HG02798 (cell line): ENCODE results near the gene FMNL2.

ENCODE experiments used
- ATAC-seq: cut with Tn5 transposase; IDR thresholded peaks from one replicate; pipeline ENCODE4 v1.9.1; 2021; ENCODE audit warnings: mild to moderate bottlenecking; ENCODE audit not compliant: unreplicated experiment, poor library complexity

FMNL2 gene

DNA sequence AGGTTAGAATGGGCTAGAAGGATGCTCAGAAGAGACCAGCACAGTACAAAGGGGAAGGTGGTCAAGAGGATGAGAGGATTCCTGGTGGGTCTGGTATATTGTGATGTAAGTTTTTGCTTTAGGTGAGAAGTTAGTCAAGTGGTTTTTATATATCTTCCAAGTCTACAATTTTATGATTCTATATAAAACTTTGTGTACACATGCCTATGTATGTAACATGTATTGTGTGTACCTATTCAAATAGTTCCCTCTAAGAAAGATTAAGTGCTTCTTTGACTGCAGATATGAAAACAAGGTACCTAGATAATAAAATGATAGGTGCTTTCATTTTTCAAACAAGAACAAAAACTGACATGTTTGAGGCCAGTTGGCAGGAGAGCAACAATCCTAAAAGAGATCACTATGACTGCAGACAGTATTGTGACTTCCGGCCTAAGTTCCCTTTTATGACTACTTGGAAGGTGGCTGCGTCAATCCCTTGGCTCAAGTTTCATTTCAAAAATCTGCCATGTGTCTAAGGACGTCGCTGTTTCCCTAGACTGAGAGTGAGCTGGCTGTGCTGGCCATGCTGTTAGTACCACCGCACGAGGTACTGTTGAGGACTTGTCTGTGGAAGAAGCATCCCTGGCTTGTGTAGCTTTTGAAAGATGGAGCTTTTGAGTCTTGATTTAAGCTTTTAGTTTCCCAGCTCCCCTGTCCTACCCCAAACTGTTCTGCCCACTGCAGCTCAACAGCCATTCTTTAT lies 259.2 kb downstream of the FMNL2 start:
- ATAC-seq = peak; percentile 73

DNA sequence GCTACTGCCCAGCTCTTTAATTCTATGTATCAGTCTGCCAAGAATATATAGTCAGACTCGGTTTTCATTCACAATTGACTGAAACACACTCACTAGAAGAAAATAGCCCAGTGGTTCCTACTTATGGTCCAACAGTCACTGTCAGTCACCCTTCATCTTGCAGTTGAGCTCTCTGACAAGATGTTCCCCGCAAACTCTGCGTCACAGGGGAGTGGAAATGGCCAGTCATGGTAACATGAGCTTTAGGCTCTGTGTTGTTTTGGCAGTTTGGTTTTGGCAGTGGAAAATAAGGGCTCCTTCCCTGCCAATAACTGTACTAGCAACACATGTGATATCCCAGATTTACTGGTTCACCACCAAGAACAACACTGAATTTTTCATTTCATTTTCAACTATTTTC lies 259.8 kb downstream of the FMNL2 start:
- ATAC-seq = no peak

DNA sequence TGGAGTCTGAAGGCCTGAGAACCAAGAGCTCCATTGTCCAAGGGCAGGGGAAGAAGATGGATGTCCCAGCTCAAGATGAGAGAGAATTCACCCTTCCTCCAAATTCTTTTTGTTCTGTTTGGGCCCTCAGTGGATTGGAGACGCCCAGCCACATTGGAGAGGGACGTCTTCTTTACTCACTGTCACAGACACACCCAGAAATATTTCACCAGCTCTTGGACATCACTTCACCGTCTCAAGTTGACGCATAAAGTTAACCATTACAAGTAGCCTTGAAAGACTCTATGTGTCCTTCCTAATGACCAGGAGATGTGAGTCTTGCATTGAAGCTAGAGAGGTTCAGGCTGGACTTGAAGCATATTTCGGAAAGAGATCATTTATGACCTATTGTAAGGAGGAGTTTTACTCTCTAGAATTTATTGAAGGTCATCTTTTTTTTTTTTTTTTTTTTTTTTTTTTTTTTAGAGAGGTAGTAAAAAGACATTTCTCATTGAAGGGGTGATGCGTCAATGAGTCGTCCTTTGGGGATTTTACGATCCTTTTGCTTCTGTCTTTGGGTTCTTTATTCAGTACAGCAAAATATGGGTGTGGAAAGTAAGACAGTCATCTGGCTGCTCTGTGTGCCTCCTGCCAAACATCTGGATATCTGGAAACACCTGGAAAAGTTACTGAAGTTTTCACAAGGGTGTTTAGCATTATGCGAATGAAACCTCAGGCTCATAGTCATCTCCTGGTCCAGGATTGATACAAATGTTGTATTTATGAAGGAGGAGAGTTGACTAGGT lies 264.2 kb downstream of the FMNL2 start:
- ATAC-seq = no peak

DNA sequence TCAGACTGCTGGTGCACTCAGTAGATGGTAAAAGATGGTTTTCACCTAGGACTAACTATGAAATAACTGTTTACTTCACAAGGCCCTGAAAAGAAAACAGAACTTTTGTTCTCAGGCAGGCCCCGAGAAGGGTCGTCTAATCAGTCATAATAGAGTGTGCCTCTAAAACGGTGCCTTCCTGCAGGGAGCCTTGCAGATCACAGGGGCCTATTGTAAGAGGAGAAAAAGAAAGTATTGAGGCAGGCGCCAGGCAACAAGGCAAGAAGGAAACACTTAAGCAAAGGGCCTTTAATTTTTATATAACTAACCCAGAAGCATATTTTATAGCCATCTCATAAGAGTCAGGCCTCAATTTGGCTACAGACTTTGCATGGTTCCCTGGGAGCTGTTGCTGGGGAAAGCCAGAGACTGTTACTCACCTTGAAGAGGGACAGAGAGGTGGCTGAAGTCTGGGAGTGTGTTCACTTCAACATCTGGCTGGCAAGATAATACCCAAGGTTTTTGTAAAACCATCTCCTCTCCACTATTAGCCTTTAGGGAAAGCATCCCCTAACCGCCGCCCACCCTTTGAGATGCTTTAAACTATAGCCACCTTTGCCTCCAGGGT lies 265.2 kb downstream of the FMNL2 start:
- no peak for ATAC-seq

DNA sequence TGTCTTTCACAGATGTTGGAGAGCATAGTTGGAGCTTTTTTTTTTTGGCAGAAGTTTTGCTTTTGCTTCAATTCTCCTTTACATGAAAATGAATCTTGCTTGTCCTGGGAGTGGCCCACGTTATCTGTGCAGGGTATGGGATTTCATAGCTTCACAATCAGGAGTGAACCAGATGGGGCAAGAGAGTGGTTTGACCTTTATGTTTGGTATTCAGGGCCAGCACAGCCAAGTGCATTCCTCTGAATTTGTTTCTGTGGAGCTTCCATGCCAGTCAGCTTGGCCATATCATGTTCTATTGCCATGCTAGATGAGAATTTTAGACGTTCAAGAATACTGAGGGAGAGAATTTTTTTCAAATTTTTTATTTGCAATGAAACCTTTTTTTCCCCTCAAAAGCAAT lies 265.7 kb downstream of the FMNL2 start:
- ATAC-seq = no peak

DNA sequence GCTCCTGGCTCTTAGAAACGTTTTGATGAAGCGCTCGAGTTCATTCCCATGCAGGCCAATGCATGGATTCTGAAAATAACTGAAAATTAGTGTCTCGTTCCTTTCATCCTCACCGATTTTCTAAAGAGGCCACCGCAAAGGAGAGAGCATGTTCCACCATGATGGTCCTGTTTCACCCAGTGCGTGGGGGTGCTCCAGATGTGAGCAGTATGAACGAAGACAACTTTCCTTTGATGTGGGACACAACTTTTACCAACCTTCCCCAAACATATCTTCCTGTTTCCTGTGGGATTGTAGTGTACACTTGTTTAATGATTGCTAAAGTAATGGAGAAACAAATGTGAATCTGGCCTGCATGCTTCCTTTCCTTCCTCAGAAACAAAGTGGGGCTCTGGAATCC lies 267.8 kb downstream of the FMNL2 start:
- no peak for ATAC-seq

DNA sequence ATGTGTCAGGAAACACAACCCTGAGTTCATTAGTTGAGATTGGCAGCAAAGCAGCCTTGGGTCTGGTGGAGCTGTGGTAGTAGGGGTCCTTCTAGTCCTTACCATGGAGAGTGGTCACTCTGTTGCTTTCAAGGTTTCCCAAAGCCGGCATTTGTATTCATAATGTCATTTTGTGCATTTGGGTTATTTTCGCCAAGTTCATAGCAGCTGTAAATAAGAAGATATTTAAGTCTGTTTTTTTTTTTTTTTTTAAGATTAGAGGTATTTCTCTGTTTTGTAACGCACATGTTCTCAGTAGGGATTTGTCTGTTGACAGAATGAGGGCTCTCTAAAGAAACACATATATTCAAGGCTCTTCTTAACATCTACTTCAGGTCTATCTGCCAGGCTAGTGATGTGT lies 268.2 kb downstream of the FMNL2 start:
- no peak for ATAC-seq

DNA sequence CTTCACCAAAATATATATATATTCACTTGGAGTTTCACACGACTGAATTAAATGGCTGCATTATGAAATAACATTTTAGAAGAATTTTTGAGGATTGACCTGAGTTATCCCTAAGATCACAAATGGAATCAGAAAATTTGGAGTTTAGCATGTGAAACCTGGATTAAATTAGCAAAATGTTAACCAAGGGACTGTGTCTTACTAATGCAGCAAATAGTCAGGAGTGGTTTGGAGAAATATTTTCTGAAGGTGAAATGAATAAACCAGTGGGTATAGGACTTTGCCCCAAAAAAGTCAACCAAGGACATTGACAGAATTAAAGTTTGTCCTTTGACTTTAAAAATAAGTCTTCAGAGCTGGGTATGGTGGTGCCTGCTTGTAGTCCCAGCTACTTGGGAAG lies 271.1 kb downstream of the FMNL2 start:
- ATAC-seq = no peak

DNA sequence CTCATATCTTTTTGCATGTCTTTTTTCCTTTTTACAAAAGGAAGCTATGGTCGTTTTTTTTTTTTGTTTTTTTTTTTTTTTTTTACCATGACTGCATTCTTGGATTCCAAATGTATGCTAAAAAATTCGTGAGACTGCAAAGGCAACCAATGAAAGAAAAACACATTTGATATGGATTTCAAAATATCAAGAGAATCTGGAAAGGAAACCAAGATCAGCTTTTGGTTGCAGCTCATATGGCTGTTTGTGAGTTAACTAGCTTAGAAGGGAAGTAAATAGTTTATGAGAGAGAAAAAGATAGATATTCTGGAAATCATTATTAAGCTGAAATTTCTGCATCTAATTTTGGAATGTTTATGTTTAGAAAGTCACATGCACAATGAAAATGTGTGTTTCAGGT lies 272.0 kb downstream of the FMNL2 start:
- ATAC-seq = no peak

DNA sequence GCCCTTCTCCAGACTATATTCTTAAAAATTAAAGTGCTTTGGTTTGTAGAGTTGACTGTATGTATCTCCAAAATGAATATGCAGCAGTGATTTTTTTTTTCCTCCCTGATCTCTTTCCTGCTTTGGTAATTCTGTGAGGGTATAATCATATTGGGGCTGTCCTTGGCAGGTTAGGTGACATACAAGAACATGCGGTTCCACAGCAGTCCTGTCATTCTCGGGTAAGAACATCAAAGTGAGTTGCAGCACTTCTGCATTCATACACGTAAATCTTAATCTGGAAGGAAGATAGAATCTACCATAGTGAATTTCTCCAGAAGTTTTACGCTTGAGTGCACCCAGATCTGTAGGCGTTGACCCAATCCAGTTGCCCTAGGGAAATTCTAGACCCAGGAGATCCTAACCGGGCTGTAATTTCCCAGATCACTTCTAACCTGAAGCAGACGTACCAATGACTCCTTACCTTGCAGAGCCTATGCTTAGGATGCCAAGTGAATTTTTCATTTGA lies 272.9 kb downstream of the FMNL2 start:
- no peak for ATAC-seq

DNA sequence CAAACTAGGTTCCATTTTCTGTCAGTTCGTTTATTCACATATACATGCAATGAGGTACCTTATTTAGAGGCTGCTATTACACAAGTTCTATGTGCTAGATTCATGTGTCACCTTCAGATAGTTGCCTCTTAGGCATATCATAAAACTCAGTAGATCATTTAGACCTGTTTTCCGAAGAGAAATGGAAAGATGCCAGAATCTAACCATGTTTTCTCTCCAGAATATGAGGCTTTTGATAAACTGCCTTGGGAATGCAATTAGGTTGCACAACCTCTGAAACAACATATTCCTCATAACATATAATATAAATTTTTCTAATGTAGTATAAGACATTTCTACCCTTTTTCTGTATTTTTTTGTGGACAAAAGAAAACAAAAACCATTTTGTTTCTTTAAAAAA lies 274.2 kb downstream of the FMNL2 start:
- ATAC-seq = no peak

DNA sequence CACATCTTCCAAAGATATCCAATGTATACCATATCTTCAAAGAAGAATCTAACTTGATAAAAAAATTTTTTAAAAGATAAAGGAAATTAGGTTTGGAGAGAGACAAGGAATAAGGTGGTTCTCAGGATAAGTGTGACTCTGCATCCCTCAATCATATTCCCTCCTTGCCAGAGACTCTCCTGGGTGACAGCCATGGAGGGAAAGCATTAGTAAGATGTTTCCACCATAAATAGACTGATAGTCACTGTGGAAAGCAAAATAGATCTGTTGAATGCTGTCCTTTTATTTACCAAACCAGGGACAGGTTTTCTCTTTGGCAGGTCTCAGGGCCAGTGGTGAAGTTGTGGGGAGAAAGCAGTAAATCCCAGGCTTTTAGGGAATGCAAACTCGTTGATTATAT lies 274.7 kb downstream of the FMNL2 start:
- no peak for ATAC-seq

DNA sequence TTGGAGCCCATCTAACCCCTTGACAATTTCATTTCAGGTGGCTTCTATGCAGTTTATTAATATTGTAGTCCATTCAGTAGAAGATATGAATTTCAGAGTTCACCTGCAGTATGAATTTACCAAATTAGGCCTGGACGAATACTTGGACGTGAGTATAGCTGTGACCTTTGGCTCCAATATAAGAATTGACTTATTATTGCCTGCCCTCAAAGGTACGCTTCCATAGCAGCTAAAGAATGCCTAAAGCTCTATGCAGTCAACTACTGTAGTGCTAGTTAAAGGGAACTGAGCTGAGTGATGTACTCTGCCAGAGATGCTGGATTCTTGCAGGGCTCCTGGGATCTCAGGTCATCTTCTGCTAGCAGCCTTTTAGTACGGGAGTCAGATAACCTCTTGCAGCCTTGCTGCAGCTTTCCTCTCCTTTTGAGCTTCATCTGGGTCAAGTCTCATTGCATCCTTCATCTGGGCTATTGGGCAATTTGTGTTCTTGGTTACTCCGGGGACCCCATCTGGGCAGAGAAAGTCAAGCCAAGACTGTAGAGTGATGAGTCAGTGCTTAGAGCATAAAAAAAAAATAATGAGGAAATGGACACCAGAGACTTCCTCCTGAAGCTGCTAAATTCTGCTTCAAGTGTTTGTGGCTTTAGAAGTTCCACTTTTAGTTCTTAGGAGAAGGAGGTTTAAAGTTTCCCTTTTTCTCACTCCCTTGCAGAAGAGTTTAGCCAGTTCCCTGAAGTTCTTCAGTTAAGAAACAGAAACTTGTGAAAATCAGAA lies 276.7 kb downstream of the FMNL2 start:
- ATAC-seq = peak; percentile 82

DNA sequence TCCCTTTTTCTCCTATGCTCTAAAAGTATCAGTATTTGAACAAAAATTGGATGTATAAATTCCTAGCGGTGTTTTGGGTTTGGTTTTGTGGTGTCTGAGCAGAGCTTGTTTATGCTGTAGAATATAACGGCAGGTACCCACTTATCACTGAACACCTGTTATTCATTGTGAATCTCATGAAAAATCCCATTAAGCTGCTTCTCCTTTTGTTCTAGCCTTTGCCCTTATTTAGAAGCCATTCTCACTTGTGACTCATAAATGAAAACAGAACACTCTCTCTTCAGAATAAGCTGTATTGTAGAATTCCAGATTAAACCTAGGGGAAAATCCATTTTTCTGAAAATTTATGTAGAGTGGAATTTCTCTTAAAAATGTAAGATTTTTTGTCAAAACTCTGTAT lies 278.3 kb downstream of the FMNL2 start:
- ATAC-seq = peak; percentile 40

DNA sequence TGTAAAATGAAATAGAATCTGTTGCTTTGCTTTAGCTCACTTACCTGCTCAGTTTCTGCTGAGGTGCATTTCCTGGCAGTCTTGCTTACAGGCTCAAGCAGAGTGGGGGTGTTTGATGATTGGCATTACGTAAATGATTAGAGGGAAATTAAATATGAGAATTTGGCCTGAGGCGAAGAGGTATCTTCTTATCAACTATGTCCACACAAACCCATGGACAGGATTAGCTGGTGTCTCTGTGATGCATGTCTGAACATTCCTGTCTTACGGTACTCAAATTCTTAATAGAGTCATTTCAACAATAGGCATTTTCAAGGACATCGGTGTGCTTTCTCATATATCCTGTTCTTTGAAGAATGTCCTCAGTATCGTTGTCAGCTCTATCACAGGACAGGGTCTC lies 280.2 kb downstream of the FMNL2 start:
- no peak for ATAC-seq

DNA sequence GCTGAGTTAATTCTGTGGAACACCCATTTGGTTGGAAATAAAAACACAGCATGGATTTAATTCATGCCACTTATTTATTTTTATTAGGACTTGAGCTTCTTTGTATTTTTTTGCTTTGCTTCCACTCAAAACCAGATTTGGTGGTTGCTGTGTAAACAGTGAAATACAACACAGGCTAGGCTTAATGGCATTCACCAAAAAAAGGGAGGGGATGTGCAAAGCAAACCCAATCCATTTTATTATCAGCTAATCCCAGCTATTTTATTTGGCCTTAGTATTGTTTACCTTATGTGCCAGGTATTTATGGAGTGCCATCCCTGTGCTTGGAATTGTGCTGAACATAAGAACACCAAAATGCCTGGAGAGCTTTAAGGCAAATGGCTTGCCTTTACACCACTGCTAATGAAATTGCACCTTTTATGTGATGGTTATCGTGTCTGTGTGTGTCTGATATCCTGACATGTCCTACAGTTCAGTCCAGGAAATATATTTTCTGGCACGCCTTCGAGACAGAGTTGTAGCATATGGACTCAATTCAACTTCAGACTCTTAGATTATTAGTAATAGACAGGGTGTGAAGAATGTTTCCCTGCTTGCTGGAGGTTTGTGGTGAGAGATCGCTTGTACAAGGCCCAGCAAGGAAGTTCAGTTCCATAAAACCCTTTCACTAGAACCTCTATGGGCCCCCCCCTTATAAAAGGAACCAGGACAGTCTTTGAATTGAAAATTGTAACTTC lies 282.6 kb downstream of the FMNL2 start:
- ATAC-seq = no peak

DNA sequence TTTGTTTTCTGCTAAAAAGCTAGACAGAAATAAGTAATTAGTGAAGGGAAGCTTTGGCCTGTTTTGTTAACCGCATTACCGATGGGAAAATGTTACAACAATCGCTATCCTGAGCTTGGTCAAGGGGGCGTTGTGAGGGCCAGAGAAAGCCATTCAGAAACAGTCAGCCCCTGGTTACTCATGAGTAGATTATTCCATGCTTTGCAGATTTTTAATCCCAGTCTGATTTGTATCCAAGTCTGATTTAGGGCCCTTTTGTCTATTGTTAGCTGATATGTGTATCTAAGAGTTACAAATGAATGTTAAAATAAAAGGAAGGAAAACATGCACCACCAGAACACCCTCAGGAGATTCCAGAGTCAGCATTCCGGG lies 283.2 kb downstream of the FMNL2 start:
- no peak for ATAC-seq

DNA sequence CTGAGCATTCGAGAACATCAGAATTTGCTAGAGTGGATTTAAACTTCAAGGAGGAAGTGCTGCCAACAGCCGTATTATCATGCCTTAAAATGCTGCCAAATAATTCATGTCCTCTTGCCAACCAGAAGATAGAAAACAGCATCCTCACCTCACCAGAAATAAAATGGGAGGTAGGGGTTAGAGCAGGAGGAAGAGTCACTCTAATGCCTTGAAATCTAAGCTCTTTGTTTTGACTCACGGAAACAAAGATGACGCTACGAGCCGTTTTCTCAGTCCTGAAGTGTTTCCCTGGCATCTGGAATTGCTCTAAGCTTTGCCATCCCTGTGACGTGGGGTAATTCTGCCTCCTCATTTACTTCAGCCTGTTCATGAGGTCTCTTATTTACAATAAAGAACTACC lies 285.2 kb downstream of the FMNL2 start:
- no peak for ATAC-seq

DNA sequence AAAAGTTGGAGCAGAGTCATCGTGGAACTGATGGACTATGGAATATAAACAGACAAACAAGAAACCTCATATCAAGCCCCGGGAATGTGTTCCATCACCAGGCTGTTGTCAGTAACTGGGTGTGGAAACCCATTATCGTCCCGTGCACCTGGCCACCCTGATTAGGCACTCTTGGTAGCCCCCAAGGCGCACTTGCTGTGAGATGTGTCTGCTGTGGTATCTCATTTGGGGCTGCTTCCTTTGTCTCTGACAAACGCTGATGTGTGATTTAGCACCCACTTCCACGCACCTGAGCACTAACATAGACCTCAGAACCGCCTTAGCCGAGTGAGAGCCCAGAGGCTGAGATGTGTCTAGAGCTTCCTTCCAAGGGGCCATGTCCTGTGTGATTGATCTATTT lies 286.0 kb downstream of the FMNL2 start:
- ATAC-seq = no peak

DNA sequence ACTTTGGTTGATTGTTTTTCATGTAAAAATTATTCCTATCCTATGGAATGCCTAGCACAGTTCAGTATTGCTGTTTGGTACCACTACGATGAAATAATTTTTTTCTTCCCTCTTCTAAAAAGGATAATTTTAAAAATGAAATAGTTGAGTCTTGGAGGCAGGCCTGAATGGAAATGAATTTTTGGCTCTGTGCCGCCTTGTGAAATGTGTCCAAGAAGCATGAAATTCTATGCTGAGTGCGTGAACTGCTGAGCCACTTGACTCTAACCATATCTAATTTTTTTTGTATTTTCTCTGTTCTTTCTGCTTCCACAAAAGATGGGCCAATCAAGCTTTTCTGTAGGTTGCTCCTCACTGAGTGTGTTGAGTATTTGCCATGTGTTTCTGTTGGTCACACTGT lies 287.2 kb downstream of the FMNL2 start:
- no peak for ATAC-seq
